Upper lobe of left lung (tissue), 4 donors: ENCODE results near the gene FRYL.

ENCODE experiments used
- EP300 ChIP-seq, 4 donors: sonication (generic); formaldehyde crosslinking; IDR thresholded peaks; one replicate each; pipeline ENCODE4 v1.5.1; 2017; ENCODE audit warnings: antibody characterized with exemption in 4 of 4, control low read depth in 2 of 4
- POLR2A ChIP-seq, 4 donors: fragments of 450-650 bp; IDR thresholded peaks; one replicate each; pipeline ENCODE4 v1.5.1; 2016 to 2017; ENCODE audit warnings: antibody characterized with exemption in 4 of 4, mild to moderate bottlenecking in 2 of 4
- POLR2AphosphoS5 ChIP-seq, 2 donors: sonication (generic); formaldehyde crosslinking; IDR thresholded peaks; one replicate each; pipeline ENCODE4 v1.5.1; 2017; ENCODE audit warnings: antibody characterized with exemption in 2 of 2
- TF ChIP-seq, protein P1 (sequence below), 6 experiments: fragments of 450-650 bp in 4 of 6; fragments of 200-600 bp in 2 of 6; sonication (generic) in 2 of 6; IDR thresholded peaks; one replicate each; pipeline ENCODE4 v1.5.1; 2016 to 2019; ENCODE audit warnings: antibody characterized with exemption in 6 of 6

- TF ChIP-seq, protein P1, sequence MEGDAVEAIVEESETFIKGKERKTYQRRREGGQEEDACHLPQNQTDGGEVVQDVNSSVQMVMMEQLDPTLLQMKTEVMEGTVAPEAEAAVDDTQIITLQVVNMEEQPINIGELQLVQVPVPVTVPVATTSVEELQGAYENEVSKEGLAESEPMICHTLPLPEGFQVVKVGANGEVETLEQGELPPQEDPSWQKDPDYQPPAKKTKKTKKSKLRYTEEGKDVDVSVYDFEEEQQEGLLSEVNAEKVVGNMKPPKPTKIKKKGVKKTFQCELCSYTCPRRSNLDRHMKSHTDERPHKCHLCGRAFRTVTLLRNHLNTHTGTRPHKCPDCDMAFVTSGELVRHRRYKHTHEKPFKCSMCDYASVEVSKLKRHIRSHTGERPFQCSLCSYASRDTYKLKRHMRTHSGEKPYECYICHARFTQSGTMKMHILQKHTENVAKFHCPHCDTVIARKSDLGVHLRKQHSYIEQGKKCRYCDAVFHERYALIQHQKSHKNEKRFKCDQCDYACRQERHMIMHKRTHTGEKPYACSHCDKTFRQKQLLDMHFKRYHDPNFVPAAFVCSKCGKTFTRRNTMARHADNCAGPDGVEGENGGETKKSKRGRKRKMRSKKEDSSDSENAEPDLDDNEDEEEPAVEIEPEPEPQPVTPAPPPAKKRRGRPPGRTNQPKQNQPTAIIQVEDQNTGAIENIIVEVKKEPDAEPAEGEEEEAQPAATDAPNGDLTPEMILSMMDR (IDR thresholded peaks at IDR 0.05) = no peak
- no peak for TF ChIP-seq POLR2AphosphoS5 (IDR thresholded peaks at IDR 0.05)
- TF ChIP-seq POLR2A (IDR thresholded peaks at IDR 0.05) = no peak
- no peak for TF ChIP-seq EP300 (IDR thresholded peaks at IDR 0.05)
Observed at GRCh38 chr4:48645225-48645794, 134.8 kb downstream of the FRYL start.
